Esophagus muscularis mucosa (tissue), 4 donors: ENCODE results near the gene ATP13A5. TPM values are rescaled to one million over a fixed set of nuclear protein-coding genes. Genes with fewer than 3 reads are reported as not detected.

ENCODE experiments used
- DNase-seq: peaks from one replicate; pipeline ENCODE4 v3.0.0-alpha.2; 2017; ENCODE audit errors: extremely low spot score
- H3K27ac ChIP-seq, 4 donors: fragments of 200-600 bp; sonication (generic); replicated peaks in 1 of 4; 1 replicate in 3 of 4; 2 replicates in 1 of 4; pipeline ENCODE4 v1.5.1; 2016 to 2019; ENCODE audit warnings: mild to moderate bottlenecking in 1 of 4
- H3K27me3 ChIP-seq, 4 donors: fragments of 200-600 bp; sonication (generic); one replicate each; pipeline versions ENCODE4 v1.5.1 to v1.6.0; 2016 to 2019
- H3K36me3 ChIP-seq, 4 donors: fragments of 200-600 bp; sonication (generic); one replicate each; pipeline ENCODE4 v1.5.1; 2016 to 2019
- H3K4me1 ChIP-seq, 4 donors: fragments of 200-600 bp; sonication (generic); one replicate each; pipeline ENCODE4 v1.5.1; 2016 to 2019
- H3K4me3 ChIP-seq, 4 donors: fragments of 200-600 bp; sonication (generic); 1 replicate in 2 of 4; 2 replicates in 2 of 4; pipeline ENCODE4 v1.5.1; 2016 to 2019; ENCODE audit warnings: mild to moderate bottlenecking in 4 of 4, moderate library complexity in 1 of 4
- H3K9me3 ChIP-seq, 4 donors: fragments of 200-600 bp; sonication (generic); 1 replicate in 3 of 4; 2 replicates in 1 of 4; pipeline ENCODE4 v1.5.1; 2016 to 2019
- CTCF ChIP-seq, 3 experiments: fragments of 200-600 bp in 2 of 3; fragments of 450-650 bp in 1 of 3; sonication (generic) in 2 of 3; IDR thresholded peaks; one replicate each; pipeline ENCODE4 v1.5.1; 2017 to 2019; ENCODE audit warnings: antibody characterized with exemption in 3 of 3, mild to moderate bottlenecking in 2 of 3, moderate library complexity in 1 of 3
- EP300 ChIP-seq: sonication (generic); formaldehyde crosslinking; IDR thresholded peaks from one replicate; pipeline ENCODE4 v1.6.1; 2017; ENCODE audit warnings: antibody characterized with exemption
- POLR2A ChIP-seq: fragments of 450-650 bp; IDR thresholded peaks from one replicate; pipeline ENCODE4 v1.6.1; 2017; ENCODE audit warnings: antibody characterized with exemption, moderate library complexity, mild to moderate bottlenecking, low read depth
- POLR2AphosphoS5 ChIP-seq, 2 donors: sonication (generic); formaldehyde crosslinking; IDR thresholded peaks; one replicate each; pipeline ENCODE4 v1.6.1; 2017; ENCODE audit warnings: antibody characterized with exemption in 2 of 2
- WGBS: methylation state at CpG from one replicate; pipeline ENCODE4 v1.1.5; 2018; 5-methylcytosine and 5-hydroxymethylcytosine counted together
- intact Hi-C: fragments of 100-400 bp; cut with DNase I; formaldehyde crosslinking; loops from one replicate; pipeline ENCODE4 v1.15.1; 2023
- total RNA-seq, 4 donors: library from RNA; depleted of rRNA; stranded (reverse); fragments of >200 nt; gene quantifications; one replicate each; pipeline versions ENCODE4 v1.1.0 to v1.2.1, GENCODE V29; 2016

ATP13A5 gene
- total RNA-seq, 4 donors from 2014 or later = not detected

GRCh38 chr3:193407112-193407511 lies 28.6 kb upstream of the ATP13A5 start:
- WGBS = 65% methylated on average over 6 of the region's 6 CpGs
- no peak for TF ChIP-seq POLR2AphosphoS5 (IDR thresholded peaks at IDR 0.05)
- no peak for TF ChIP-seq CTCF (IDR thresholded peaks at IDR 0.05)
- TF ChIP-seq POLR2A = no peak
- TF ChIP-seq EP300 = no peak
- DNase-seq = peak; percentile 89
- no peaks in the 10 kb centered on the region for H3K4me1 ChIP-seq
- no peak overlapping the region for H3K27ac ChIP-seq
- H3K9me3 ChIP-seq = no peaks in the 10 kb centered on the region
- intact Hi-C loops = no loop called here
- H3K27me3 ChIP-seq = no peaks in the 10 kb centered on the region
- no peak overlapping the region for H3K4me3 ChIP-seq
- H3K36me3 ChIP-seq = peaks cover 0 to 4% (median 0%) of the 10 kb centered on the region in 4 donors

GRCh38 chr3:193403307-193403706 lies 24.8 kb upstream of the ATP13A5 start:
- 93% methylated on average over 2 of the region's 2 CpGs for WGBS
- Histone ChIP-seq H3K4me1 (no peaks in the 10 kb centered on the region), H3K27me3 (no peaks in the 10 kb centered on the region), H3K9me3 (no peaks in the 10 kb centered on the region), H3K4me3 (no peak overlapping the region), H3K27ac (no peak overlapping the region), H3K36me3 (no peaks in the 10 kb centered on the region)
- intact Hi-C loops = no loop called here
- no peak for DNase-seq
- TF ChIP-seq CTCF (IDR thresholded peaks at IDR 0.05) (no peak), POLR2A (no peak), EP300 (no peak), POLR2AphosphoS5 (IDR thresholded peaks at IDR 0.05) (no peak)

GRCh38 chr3:193400304-193400703 lies 21.8 kb upstream of the ATP13A5 start:
- no peaks in the 10 kb centered on the region for H3K9me3 ChIP-seq
- intact Hi-C loops = no loop called here
- H3K27ac ChIP-seq = no peak overlapping the region
- TF ChIP-seq CTCF (IDR thresholded peaks at IDR 0.05) = no peak
- no peaks in the 10 kb centered on the region for H3K36me3 ChIP-seq
- H3K4me1 ChIP-seq = no peaks in the 10 kb centered on the region
- DNase-seq = peak; percentile 57
- no peaks in the 10 kb centered on the region for H3K27me3 ChIP-seq
- H3K4me3 ChIP-seq = no peak overlapping the region

- peak; percentile 26 for DNase-seq
- TF ChIP-seq EP300 = no peak
- TF ChIP-seq CTCF (IDR thresholded peaks at IDR 0.05) = no peak
- TF ChIP-seq POLR2A = no peak
- no peak for TF ChIP-seq POLR2AphosphoS5 (IDR thresholded peaks at IDR 0.05)
- H3K27ac ChIP-seq = no peak overlapping the region
- no peaks in the 10 kb centered on the region for H3K9me3 ChIP-seq
- no peaks in the 10 kb centered on the region for H3K4me1 ChIP-seq
- no peak overlapping the region for H3K4me3 ChIP-seq
- intact Hi-C loops = no loop called here
- WGBS = 79% methylated on average over 6 of the region's 7 CpGs
- no peaks in the 10 kb centered on the region for H3K27me3 ChIP-seq
- no peaks in the 10 kb centered on the region for H3K36me3 ChIP-seq
Observed at GRCh38 chr3:193396451-193397244, 18.1 kb upstream of the ATP13A5 start.

- DNase-seq = no peak
- H3K4me1 ChIP-seq = no peaks in the 10 kb centered on the region
- H3K27me3 ChIP-seq = no peaks in the 10 kb centered on the region
- 69% methylated on average over 3 of the region's 3 CpGs for WGBS
- no peaks in the 10 kb centered on the region for H3K9me3 ChIP-seq
- H3K27ac ChIP-seq = no peak overlapping the region
- TF ChIP-seq EP300 (no peak), POLR2A (no peak), POLR2AphosphoS5 (IDR thresholded peaks at IDR 0.05) (no peak), CTCF (IDR thresholded peaks at IDR 0.05) (no peak)
- H3K36me3 ChIP-seq = no peaks in the 10 kb centered on the region
- H3K4me3 ChIP-seq = no peak overlapping the region
- intact Hi-C loops = no loop called here
Observed at GRCh38 chr3:193391902-193392301, 13.3 kb upstream of the ATP13A5 start.
